ENCODE measurements around the gene CYP46A1. TPM values are rescaled to one million over a fixed set of nuclear protein-coding genes. Genes with fewer than 3 reads are reported as not detected.

CYP46A1 gene
- total RNA-seq, 4 donors from 2014 or later, result 0.04 to 1.1 TPM; not detected in 2

DNA sequence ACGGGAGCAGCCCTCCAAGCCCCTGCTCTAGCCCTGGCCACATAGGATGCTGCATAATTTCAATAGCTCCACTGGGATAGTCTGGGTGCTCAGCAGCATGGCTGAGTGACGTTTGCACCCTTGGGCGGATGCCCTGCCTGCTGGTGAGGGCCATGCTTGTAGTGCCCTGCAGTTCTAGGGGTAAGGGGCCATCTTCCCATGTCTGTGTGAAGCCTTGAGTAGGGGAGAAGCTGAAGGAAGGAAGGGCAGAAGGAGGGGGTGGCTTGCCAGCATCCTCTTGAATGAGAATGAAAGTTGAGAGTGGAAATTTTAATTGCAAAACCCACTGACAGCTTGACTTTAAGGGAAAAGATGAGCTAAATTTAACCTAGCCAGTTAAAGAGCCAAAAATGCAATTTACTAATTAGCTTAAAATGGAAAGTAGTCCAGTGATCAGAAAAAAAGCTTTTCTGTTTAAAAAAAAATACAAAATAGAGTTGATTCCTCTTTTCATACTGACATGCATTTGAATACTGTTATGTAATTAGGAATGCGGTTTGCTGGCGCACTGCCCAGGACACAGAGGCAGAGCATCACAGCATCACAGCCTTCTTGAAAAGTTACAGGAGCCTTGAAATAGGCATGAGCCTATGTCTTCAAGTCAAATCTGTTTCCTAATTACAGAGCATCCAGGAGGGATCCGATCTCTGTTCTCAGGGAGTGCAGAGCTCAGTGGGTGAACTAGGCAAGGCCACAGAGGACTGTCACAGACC is 90.6 kb downstream of the CYP46A1 start:
- TF ChIP-seq, protein P1, sequence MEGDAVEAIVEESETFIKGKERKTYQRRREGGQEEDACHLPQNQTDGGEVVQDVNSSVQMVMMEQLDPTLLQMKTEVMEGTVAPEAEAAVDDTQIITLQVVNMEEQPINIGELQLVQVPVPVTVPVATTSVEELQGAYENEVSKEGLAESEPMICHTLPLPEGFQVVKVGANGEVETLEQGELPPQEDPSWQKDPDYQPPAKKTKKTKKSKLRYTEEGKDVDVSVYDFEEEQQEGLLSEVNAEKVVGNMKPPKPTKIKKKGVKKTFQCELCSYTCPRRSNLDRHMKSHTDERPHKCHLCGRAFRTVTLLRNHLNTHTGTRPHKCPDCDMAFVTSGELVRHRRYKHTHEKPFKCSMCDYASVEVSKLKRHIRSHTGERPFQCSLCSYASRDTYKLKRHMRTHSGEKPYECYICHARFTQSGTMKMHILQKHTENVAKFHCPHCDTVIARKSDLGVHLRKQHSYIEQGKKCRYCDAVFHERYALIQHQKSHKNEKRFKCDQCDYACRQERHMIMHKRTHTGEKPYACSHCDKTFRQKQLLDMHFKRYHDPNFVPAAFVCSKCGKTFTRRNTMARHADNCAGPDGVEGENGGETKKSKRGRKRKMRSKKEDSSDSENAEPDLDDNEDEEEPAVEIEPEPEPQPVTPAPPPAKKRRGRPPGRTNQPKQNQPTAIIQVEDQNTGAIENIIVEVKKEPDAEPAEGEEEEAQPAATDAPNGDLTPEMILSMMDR (IDR thresholded peaks at IDR 0.05), result no peak
- no peak for TF ChIP-seq POLR2A (IDR thresholded peaks at IDR 0.05)
- DNase-seq, result no peak
- intact Hi-C loops (cut with DNase I), result no loop called here
- H3K4me3 ChIP-seq, result no peak overlapping the region
- no peaks in the 10 kb centered on the region for H3K36me3 ChIP-seq
- H3K27ac ChIP-seq, result peak overlapping the region in 3 of 4 donors; percentile 49 to 53 (median 51)
- peaks cover 0 to 35% (median 17%) of the 10 kb centered on the region in 3 donors for H3K4me1 ChIP-seq
- WGBS, 2 donors, result 34 to 54% methylated on average over 5 to 6 of the region's 6 CpGs
- H3K27me3 ChIP-seq, result peaks cover 0 to 32% (median 0%) of the 10 kb centered on the region in 4 donors
- peaks cover 0 to 15% (median 0%) of the 10 kb centered on the region in 3 donors for H3K9me3 ChIP-seq

DNA sequence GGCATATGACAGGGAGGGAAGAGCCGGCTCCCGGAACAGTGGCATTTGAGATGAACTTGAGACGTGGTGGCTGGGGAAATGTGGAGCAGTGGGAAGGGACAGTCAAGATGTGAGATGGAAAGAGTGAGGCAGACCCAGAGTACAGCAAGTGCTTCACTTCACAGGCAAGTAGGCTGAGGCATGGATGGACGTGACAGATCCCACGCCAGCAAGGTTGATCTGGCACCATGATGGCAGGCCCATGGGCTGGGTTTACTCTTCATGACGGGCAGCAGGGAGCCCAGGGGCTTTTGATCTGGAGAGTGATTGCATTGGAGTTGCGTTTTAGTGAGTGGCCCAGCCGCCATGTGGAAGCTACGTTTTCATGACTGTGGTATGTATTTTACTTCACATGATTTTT is 91.3 kb downstream of the CYP46A1 start:
- Histone ChIP-seq H3K27me3 (peaks cover 0 to 32% (median 0%) of the 10 kb centered on the region in 4 donors), H3K27ac (peak overlapping the region in 3 of 4 donors; percentile 49 to 51 (median 51)), H3K4me1 (peaks cover 0 to 35% (median 17%) of the 10 kb centered on the region in 3 donors), H3K36me3 (no peaks in the 10 kb centered on the region), H3K9me3 (peaks cover 0 to 15% (median 0%) of the 10 kb centered on the region in 3 donors), H3K4me3 (no peak overlapping the region)
- WGBS, 2 donors, result 67 to 72% methylated on average over 9 of the region's 9 CpGs
- no peak for DNase-seq
- TF ChIP-seq, protein P1 (IDR thresholded peaks at IDR 0.05), result no peak
- TF ChIP-seq POLR2A (IDR thresholded peaks at IDR 0.05), result no peak
- intact Hi-C loops (cut with DNase I), result no loop called here

Other genes starting within 250 kb of the CYP46A1 start
- 10 to 100 TPM; 29.1 to 65.4 (median 36.3) TPM for gene SETD3, start 203.4 kb upstream of the CYP46A1 start, total RNA-seq
- 10 to 100 TPM; 13.4 to 39.9 (median 29.5) TPM for gene CCNK, start 202.9 kb upstream of the CYP46A1 start, total RNA-seq
- gene CCDC85C, start 80.1 kb upstream of the CYP46A1 start, total RNA-seq, result 10 to 100 TPM; 23.4 to 52.0 (median 27.1) TPM
- gene HHIPL1, start 39.2 kb upstream of the CYP46A1 start, total RNA-seq, result 1 to 10 TPM in 1 of 4 donors, under 1 TPM in 2, not detected in 1; 0.22 to 1.3 (median 0.59) TPM
- gene EML1, start 109.1 kb downstream of the CYP46A1 start, total RNA-seq, result 10 to 100 TPM in 2 of 4 donors, 1 to 10 TPM in 2; 3.0 to 22.9 (median 9.4) TPM